Mucosa of stomach (tissue), 1 donor: ENCODE data around the gene STX18.
"Not testable (repeated sequence)": the region's sequence is repeated elsewhere in the genome, so short reads cannot be mapped to it uniquely, and the experiment has no call there.

Source experiments
- H3K27me3 ChIP-seq: one replicate; pipeline ENCODE4 v1.7.0; 2013; ENCODE audit warnings: mild to moderate bottlenecking, low read length; ENCODE audit not compliant: control insufficient read depth, insufficient read depth
- H3K36me3 ChIP-seq: one replicate; pipeline ENCODE4 v1.7.0; 2013; ENCODE audit warnings: low read length; ENCODE audit not compliant: control insufficient read depth, insufficient read depth
- H3K4me1 ChIP-seq: one replicate; pipeline ENCODE4 v1.7.0; 2013; ENCODE audit warnings: mild to moderate bottlenecking, low read length; ENCODE audit not compliant: control insufficient read depth, insufficient read depth
- H3K4me3 ChIP-seq: one replicate; pipeline ENCODE4 v1.7.0; 2013; ENCODE audit warnings: low read length
- H3K9ac ChIP-seq: one replicate; pipeline ENCODE4 v1.7.0; 2013; ENCODE audit warnings: mild to moderate bottlenecking, low read length, moderate library complexity
- H3K9me3 ChIP-seq: one replicate; pipeline ENCODE4 v1.7.0; 2013; ENCODE audit warnings: mild to moderate bottlenecking, low read length, moderate library complexity; ENCODE audit not compliant: control insufficient read depth
- donor health status: Pancreatic carcinoma.

The STX18 gene

GRCh38 chr4:4550161-4550560 lies 8.3 kb upstream of the STX18 start:
- not testable (repeated sequence) for H3K4me3 ChIP-seq, H3K27me3 ChIP-seq, H3K36me3 ChIP-seq

GRCh38 chr4:4549534-4549933 lies 7.7 kb upstream of the STX18 start:
- no peaks in the 10 kb centered on the region for H3K36me3 ChIP-seq
- H3K4me3 ChIP-seq: no peak overlapping the region
- H3K4me1 ChIP-seq: no peaks in the 10 kb centered on the region
- H3K27me3 ChIP-seq: no peaks in the 10 kb centered on the region
- no peaks in the 10 kb centered on the region for H3K9me3 ChIP-seq
- no peak overlapping the region for H3K9ac ChIP-seq

More at GRCh38 chr4:4550161-4550560, 8.3 kb upstream of the STX18 start:
- not testable (repeated sequence) for H3K9ac ChIP-seq, H3K9me3 ChIP-seq, H3K4me1 ChIP-seq

GRCh38 chr4:4542774-4543485 lies 1.1 kb upstream of the STX18 start:
- H3K9ac ChIP-seq: peak overlapping the region; percentile 94
- no peaks in the 10 kb centered on the region for H3K9me3 ChIP-seq
- peak overlapping the region; percentile 95 for H3K4me3 ChIP-seq
- H3K27me3 ChIP-seq: no peaks in the 10 kb centered on the region
- peaks cover 14% of the 10 kb centered on the region for H3K4me1 ChIP-seq
- H3K36me3 ChIP-seq: no peaks in the 10 kb centered on the region

GRCh38 chr4:4541040-4541631 lies 712 bp downstream of the STX18 start:
- H3K27me3 ChIP-seq: no peaks in the 10 kb centered on the region
- peaks cover 14% of the 10 kb centered on the region for H3K4me1 ChIP-seq
- H3K4me3 ChIP-seq: peak overlapping the region; percentile 95
- peak overlapping the region; percentile 94 for H3K9ac ChIP-seq
- no peaks in the 10 kb centered on the region for H3K9me3 ChIP-seq
- no peaks in the 10 kb centered on the region for H3K36me3 ChIP-seq

GRCh38 chr4:4539481-4539880 lies 2.4 kb downstream of the STX18 start:
- Histone ChIP-seq H3K36me3 (no peaks in the 10 kb centered on the region), H3K27me3 (no peaks in the 10 kb centered on the region), H3K4me1 (peaks cover 14% of the 10 kb centered on the region), H3K9ac (no peak overlapping the region), H3K9me3 (no peaks in the 10 kb centered on the region), H3K4me3 (no peak overlapping the region)

- Histone ChIP-seq H3K4me1 (peaks cover 6% of the 10 kb centered on the region), H3K27me3 (no peaks in the 10 kb centered on the region), H3K9ac (no peak overlapping the region), H3K4me3 (no peak overlapping the region), H3K36me3 (no peaks in the 10 kb centered on the region), H3K9me3 (no peaks in the 10 kb centered on the region)
These were observed 6.3 kb downstream of the STX18 start for GRCh38 chr4:4535590-4535989.

- no peaks in the 10 kb centered on the region for H3K36me3 ChIP-seq
- H3K9me3 ChIP-seq: no peaks in the 10 kb centered on the region
- H3K4me1 ChIP-seq: no peaks in the 10 kb centered on the region
- no peak overlapping the region for H3K9ac ChIP-seq
- H3K4me3 ChIP-seq: no peak overlapping the region
- no peaks in the 10 kb centered on the region for H3K27me3 ChIP-seq
These were observed 7.2 kb downstream of the STX18 start for GRCh38 chr4:4534515-4535145.

- Histone ChIP-seq H3K9ac (no peak overlapping the region), H3K36me3 (no peaks in the 10 kb centered on the region), H3K4me3 (no peak overlapping the region), H3K9me3 (no peaks in the 10 kb centered on the region), H3K27me3 (no peaks in the 10 kb centered on the region), H3K4me1 (no peaks in the 10 kb centered on the region)
These were observed 8.2 kb downstream of the STX18 start for GRCh38 chr4:4533461-4534169.

- H3K9me3 ChIP-seq: no peaks in the 10 kb centered on the region
- no peaks in the 10 kb centered on the region for H3K4me1 ChIP-seq
- no peak overlapping the region for H3K4me3 ChIP-seq
- H3K9ac ChIP-seq: no peak overlapping the region
- no peaks in the 10 kb centered on the region for H3K27me3 ChIP-seq
- no peaks in the 10 kb centered on the region for H3K36me3 ChIP-seq
These were observed 9.3 kb downstream of the STX18 start for GRCh38 chr4:4532371-4533154.

- no peaks in the 10 kb centered on the region for H3K27me3 ChIP-seq
- H3K36me3 ChIP-seq: no peaks in the 10 kb centered on the region
- no peak overlapping the region for H3K9ac ChIP-seq
- H3K4me1 ChIP-seq: peaks cover 7% of the 10 kb centered on the region
- no peak overlapping the region for H3K4me3 ChIP-seq
- H3K9me3 ChIP-seq: no peaks in the 10 kb centered on the region
These were observed 12.5 kb downstream of the STX18 start for GRCh38 chr4:4529392-4529791.

- no peak overlapping the region for H3K4me3 ChIP-seq
- no peaks in the 10 kb centered on the region for H3K9me3 ChIP-seq
- H3K9ac ChIP-seq: no peak overlapping the region
- H3K27me3 ChIP-seq: no peaks in the 10 kb centered on the region
- no peaks in the 10 kb centered on the region for H3K36me3 ChIP-seq
- H3K4me1 ChIP-seq: peaks cover 11% of the 10 kb centered on the region
These were observed 15.4 kb downstream of the STX18 start for GRCh38 chr4:4526401-4526800.
